ENCODE results near the gene SCNM1. TPM values are rescaled to one million over a fixed set of nuclear protein-coding genes. Genes with fewer than 3 reads are reported as not detected.

Gene SCNM1
- total RNA-seq, result 24.2 TPM

- DNase-seq (ENCODE audit: low spot score), result peak; percentile 98
These were observed at the start of gene SCNM1, which contains the start of gene LYSMD1 for GRCh38 chr1:151165738-151166504. Gene SCNM1 (plus strand): TSS chr1:151166144. CDS start chr1:151166153, 9 bp downstream. Gene LYSMD1 (minus strand): TSS chr1:151165902. CDS start chr1:151165258, 644 bp downstream.

GRCh38 chr1:151124763-151125403 is 41.1 kb upstream of the SCNM1 start:
- no peak for DNase-seq (ENCODE audit: low spot score)

DNA sequence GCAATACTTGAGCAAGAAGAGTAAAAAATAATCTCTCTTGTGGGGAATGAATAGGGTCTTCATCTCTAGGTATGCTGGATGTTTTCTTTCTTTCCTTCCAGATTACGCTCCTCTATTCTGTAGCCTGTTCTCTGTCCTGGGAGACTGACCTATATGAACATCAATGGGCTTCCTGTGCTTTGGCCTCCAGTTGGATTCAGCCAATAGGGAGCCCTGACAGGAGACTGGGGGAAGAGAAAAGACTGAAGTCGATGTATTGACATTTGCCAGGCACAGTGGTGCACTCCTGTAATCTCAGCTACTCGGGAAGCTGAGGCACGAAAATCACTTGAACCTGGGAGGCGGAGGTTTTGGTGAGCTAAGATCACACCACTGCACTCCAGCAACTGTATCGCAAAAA is 37.1 kb upstream of the SCNM1 start:
- DNase-seq (ENCODE audit: low spot score), result no peak

GRCh38 chr1:151130987-151131586 is 34.9 kb upstream of the SCNM1 start:
- peak; percentile 90 for DNase-seq (ENCODE audit: low spot score)

DNA sequence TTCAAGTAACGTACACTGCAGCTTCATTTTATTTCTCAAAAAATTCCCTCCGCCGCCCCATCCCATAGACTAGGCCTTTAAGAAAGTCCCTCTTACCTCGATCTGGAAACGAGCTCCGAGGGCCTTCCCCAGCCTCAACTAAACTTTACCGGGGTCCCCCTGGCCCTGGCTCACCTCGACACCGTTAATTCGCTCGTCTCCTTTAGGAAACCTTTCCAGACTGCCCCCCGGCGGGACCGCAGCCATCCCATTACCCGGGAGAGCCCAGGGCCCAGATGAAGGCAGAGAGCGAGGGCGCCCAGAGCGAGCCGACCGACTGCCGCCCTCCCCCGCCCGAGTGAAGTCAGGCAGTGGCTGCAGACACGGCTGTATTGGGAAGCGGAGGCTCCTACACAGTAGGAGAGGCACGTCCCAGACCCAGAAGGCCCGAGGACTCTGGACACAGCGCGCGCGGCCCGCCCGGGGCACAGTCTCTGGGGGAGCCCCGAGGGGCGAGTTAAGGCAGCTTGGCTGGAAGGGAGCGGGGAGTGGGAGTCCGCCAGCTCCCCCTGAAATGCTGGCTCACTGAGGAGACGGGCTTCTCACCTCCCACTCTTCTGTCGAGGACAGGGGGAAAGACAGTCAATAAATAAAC is 34.1 kb upstream of the SCNM1 start:
- DNase-seq (ENCODE audit: low spot score), result no peak

- DNase-seq (ENCODE audit: low spot score), result no peak
These were observed 33.5 kb upstream of the SCNM1 start for GRCh38 chr1:151132335-151133017.

DNA sequence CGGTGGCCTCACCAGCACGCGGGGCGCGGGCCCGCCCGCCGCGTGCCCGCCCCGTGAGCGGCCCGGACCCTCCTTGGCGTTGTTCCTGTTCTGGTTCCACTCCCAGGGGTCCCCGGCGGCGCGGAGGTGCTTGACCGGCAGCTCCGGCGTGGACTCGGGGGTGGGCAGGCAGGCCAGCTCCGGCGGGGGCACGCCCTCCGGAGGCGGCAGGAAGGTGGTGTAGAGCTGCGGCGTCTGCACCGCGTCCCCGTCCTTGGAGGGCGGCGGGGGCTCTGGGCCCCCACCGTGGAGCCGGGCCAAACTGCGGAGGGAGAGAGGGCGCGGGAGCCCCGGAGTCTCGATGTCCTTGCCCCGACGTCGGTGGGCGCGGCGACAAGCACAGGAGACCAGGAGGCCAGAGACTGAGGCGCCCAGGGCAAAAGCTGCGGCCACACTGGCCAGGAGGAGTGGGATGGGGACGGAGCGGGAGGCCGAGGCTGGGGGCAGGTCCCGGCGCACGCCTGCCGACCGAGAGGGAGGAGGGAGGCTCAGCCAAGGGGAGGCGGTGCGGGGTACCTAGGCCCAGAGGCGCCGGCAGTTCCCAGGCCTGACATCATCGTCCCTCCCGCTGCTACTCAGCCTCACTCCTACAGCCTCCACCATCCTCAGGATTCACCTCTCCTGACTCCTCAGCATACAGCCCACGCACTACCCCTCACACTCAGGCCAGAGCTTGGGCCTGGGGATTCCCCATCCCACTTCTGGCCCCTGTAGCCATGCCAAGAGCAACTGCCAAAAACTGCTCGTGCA is 32.7 kb upstream of the SCNM1 start:
- no peak for DNase-seq (ENCODE audit: low spot score)

DNA sequence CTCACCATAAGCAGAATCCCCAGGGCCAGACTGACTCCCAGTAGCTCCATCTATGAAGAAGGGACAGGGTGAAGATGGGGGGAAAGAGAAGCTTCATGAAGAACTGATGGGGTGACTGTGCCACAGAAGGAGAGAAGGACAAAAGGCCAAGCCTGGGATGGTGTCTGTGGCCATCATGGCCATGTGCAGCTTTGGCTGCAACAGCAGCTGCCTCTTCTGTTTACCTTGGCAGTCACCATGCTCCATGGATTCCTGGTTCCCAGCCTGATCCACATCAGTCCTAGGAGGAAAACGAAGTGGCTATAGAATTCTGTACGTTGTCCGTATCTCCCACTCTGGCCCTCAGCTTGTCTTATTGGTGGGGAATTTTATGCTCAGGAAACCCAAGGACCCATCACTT is 31.5 kb upstream of the SCNM1 start:
- no peak for DNase-seq (ENCODE audit: low spot score)

GRCh38 chr1:151134991-151135390 is 31.0 kb upstream of the SCNM1 start:
- DNase-seq (ENCODE audit: low spot score), result no peak

- DNase-seq (ENCODE audit: low spot score), result no peak
These were observed 30.2 kb upstream of the SCNM1 start for GRCh38 chr1:151135433-151136385.

GRCh38 chr1:151137789-151138188 is 28.2 kb upstream of the SCNM1 start:
- DNase-seq (ENCODE audit: low spot score), result no peak

DNA sequence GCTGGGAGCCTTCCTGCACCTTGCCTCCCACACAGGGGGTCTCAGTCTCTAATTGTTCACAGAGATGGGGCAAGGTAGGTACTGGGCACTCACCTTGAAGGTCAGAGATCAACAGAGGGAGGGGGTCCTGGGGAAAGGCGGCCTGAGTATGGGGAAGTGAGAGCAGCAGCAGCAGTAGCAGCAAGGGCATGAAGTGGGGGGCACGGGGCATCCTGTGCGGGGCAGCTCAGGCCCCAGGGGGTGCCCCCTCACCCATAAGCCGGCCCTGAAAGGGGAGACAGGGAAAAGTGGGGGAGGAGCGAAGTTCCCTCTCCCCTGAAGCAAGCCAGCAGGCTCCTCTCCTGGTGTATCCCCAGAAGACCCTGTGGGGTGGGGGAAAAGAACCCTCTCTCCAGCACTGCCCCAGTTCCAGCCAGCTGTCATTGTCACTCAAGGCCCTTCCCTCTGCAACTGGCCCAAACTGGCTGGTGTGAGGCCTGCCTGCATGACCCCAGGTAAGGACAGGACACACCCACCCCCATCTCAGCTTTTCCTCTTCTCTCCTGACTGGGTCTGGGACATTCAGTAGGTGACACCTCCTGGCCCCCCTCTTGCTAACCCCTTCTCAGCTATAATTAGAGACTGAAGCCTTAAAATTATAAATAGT is 23.4 kb upstream of the SCNM1 start:
- DNase-seq (ENCODE audit: low spot score), result no peak

DNA sequence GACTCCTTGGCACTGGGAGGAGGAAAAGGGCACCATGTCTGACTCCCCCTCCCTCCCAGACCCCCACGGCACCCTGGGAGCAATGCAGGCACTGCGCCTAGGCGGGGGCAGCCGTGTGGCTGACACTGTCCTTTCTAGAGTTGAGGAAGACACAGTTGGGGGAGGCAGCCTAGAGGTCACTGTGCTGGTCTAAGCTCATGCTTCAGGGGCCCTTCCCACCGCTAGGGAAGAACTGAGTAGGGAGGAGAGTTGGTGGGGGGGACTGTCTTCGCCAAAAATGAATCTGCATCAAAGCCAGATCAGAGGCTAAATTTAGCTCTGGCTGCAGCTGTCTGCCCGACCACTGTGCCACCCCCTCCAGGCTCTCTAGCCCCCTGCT is 22.9 kb upstream of the SCNM1 start:
- no peak for DNase-seq (ENCODE audit: low spot score)

DNA sequence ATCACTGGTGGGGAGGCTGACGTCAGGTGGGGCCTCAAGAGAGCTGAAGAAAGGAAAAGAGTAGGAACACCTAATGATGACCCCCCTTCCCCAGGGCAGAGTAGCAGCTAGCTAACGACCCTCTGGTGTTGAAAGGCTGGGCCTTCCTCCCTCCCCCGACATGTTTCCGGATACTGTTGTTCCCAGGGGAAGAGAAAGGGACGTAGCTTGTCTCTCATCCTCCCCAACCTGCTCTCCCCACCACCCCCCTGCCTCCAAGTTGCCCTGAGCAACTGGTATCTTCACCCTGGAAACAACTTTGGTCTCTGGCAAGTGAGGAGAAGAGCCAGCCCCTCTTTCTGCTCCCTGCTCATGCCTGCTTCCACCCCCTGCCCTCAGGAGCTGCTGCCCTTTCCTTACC is 22.0 kb upstream of the SCNM1 start:
- DNase-seq (ENCODE audit: low spot score), result no peak

DNA sequence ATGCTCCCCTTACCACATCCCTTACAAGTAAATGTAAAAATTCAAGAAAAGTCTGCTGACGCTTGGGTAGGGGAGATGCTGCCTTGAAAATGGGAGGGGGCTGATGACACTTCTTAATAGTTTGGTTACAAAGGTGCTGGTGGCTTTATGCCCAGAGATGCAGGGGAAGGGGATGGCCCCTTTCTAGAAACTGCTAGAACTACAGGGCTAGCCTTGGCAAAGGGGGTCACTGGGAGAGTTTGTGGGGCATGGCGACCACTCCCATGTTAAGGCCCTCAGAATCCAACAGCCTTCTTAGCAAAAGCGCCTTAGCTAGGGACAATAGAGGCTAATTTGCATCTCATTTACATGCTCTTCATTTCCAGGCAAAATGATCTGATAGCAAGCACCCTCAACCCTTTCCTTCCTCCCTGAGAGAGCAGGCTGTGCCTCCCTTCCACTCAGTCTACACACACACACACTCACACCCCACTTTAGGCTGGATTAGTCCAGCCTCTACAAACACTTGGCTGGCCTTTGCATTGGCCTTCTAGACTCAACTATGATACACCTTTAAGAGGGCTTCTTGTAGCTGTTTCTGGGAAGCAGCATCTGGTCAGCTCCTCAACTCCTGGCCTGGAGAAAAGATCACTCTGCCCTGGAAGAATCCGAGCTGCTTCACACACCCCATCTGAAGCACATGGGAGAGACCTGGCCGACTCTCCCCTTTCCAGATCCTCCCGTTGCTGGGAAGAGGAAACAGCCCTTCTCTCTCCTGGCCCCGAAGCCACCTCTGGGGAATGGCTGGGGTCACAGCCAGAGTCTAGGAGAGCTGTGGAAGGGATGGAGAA is 21.3 kb upstream of the SCNM1 start:
- no peak for DNase-seq (ENCODE audit: low spot score)

- DNase-seq (ENCODE audit: low spot score), result no peak
These were observed 20.5 kb upstream of the SCNM1 start for GRCh38 chr1:151145304-151146071.

- no peak for DNase-seq (ENCODE audit: low spot score)
These were observed 19.9 kb upstream of the SCNM1 start for GRCh38 chr1:151146072-151146411.

Data from ureter (tissue), 1 donor.